Activated T-cell treated with anti-CD3 and anti-CD28 coated beads for 4 hours (primary cell): ENCODE data around the gene KCTD4.
"Not testable (repeated sequence)": the region's sequence is repeated elsewhere in the genome, so short reads cannot be mapped to it uniquely, and the experiment has no call there.

Experiments
- DNase-seq: peaks from one replicate; pipeline ENCODE4 v3.0.0-alpha.2; 2020

KCTD4 gene

DNA sequence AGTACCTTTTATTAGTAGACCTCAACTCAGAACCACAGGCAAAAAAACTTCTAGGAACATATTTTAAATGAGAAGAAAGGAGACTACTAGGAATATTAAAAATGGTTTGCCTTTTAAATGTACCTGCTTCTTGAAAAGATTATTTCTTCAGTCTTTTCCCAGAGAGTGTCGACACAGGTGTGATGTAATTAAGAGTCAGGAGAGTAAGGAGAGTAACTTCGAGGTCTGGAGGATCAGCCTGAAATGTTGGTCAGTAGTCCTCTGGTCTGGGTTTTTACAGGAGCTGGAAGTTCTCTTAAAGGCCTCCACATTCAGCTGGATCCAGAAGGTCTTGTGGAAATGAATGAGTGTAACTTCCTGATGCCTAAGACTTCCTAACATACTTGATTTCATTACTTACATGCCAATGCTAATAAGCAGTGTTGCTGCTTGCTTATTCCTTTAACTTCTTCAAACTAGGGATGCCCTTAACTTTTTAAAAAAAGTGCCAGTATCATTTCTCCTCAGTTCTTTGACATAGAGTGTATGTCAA, at the start of gene KCTD4:
KCTD4 (minus strand) TSS at position 345 of the 532 bp plus-strand sequence. CDS start 6,478 bp downstream, outside the sequence.
- no peak for DNase-seq

DNA sequence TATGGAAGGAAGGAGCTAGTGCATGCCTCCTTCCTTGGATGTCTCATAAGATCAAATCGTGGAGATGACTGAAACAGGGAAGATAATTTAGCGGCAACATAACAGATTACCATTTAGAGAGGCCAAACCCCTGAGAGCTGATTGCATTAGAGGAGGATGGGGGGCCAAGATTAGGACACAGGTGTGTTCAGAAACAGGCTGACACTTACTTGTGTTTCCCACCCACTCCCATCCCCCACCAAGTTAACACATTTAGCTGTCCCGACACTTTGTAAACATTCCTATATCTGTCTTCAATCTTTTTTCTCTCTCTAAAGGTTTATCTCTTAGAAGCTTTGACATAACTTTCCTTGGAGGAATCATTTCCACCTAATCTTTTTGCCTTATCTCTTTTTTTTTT, 48.8 kb upstream of the KCTD4 start:
- DNase-seq: no peak

DNA sequence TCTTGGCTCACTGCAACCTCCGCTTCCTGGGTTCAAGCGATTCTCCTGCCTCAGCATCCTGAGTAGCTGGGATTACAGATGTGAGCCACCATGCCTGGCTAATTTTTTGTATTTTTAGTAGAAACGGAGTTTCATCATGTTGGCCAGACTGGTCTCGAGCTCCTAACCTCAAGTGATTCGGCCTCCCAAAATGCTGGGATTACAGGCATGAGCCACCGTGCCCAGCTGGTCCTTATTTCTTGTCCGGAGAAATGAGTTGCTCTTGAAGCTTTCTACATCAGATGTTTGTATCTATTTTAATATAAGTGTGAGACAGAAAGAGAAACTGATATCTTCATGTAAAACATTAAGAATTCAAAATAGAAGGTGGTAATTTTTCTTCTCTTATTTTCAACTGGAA, 43.9 kb upstream of the KCTD4 start:
- not testable (repeated sequence) for DNase-seq

DNA sequence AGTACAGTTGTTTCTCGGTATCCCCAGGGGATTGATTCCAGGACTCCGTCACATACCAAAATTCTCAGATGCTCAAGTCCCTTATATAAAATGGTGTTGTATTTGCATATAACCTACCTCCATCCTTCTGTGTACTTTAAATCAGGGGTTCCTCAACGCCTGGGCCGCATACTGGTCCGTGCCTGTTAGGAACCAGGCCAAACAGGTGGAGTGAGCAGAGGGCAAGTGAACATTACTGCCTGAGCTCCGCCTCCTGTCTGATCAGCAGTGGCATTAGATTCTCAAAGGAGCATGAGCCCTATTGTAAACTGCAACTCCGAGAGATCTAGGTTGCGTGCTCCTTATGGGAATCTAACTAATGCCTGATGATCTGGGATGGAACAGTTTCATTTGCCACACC, 42.2 kb upstream of the KCTD4 start:
- DNase-seq: no peak

DNA sequence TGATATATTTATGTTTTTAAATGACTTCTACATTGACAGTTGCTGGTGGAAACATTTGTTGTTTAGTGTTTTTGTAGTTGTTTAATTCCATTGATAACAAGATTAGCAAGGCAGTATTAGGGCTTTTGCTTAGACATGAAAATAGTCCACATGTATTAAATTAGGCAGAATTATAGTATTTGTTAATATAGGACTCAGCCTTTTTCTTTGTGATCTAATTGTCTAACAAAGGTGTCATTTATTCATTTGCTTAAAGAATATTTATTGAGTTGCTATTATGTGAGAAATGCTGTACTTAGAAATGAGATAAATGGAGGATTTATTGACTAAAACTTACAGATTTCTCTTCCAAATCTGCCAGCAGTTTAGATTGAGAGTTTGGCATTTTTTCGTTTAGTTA, 41.7 kb upstream of the KCTD4 start:
- DNase-seq: no peak

DNA sequence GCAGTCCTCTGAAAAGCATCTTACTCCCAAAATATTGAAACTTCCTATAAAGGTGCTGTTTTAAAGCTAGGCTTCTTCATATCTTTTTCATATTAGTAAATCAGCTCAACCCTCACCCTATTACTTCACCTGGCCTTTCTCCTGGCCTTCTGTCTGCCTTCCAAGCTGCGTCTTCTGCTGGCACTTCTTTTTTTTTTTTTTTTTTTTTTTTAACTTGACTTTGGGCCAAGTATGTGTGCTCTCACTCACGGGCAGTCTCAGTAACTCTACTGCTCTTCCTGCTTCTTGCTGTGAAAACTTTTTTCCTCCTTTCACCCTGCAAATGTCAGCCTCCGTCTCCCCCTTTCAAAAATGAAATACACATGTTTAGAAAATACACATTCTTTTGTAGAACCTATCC, 41.2 kb upstream of the KCTD4 start:
- no peak for DNase-seq

DNA sequence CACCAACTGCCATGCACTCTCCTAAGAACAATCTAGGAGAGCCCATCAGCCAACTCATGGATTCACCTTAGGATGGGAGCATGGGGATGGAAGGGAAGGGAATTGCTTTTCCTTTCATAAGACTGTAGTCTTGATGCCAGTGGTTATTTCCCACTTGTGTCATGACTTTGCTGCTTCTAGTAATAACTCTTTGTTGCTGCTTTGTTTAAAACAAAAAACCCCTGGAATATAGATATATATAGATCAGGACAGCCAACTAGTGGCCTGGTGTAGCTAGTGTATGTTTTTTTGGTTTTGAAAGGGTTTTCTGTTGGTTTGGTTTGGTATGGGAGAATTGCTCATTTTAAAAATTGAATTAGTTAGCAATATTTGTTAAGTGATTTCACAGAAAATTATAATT, 39.3 kb upstream of the KCTD4 start:
- DNase-seq: no peak

DNA sequence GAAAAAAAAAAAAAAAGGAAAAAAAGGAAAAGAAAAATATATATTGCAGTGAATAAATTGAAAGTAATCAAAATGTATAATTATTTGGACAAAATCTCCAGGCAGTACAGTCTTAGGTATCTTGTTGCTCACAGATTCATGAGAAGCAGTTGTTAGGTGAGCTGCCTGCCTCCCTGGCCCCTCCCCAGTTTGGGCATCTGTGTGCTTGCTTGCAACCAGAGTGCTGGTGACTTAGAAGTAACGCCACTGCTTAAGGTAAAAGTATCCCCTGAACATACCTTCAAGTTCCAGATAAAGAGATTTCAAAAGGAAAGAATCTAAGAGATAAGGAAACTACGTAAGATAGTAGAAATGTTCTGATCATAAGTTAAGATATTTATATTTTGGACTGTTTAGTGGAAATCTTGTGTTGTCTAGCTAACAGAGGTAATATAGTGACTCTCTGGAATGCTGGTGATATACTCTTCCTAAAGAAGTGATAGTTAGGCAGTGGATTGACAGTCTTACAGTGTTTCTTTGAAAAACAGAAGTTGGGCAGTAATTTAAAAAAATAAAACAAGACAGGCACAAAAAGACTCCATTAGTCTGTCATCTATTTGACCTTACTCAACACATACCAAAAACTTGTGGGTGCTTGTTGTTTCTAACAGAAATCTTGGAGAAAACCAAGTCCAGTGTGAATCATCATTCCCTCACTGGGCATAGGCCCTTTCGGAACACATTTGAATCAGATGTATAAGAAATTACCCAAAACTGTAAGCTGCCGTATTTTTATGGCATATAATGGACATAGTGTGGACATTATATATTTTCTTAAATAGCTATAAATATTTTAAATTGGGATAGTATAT, 38.3 kb upstream of the KCTD4 start:
- DNase-seq: no peak

DNA sequence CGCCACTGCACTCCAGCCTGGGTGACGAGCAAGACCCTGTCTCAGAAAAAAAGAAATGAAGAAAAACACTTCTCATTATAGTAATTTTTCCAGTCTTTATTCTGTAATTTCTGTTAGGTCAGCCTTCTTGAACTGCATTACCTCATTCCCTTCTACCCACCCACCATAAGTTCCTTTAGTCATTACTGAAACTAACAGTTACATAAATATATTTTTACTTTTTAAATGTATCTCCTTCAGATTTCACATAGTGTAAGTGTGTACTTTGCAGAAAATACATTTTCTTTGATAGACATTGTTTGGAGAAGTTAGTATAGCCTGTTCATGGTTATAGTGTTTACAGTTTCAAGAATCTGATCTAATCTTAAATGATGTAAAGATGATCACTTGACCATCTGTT, 31.7 kb upstream of the KCTD4 start:
- no peak for DNase-seq

DNA sequence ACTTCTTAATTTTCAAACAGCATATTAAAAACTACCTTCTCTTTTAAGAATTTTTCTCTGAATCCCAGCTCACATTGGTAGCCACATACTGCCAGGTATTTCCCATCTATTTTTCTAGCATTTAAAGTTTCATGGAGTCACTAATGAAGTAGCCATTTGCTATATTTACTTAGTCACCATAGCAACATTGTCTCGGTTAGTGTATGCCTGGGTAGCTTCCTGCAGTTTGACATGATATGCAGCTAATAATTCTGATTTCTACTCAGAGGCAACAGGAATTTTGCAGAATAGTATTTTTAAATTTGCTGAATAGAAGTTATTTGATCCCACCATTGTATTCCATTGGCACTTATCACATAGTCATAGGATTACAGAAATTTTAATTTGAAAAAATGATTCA, 30.9 kb upstream of the KCTD4 start:
- DNase-seq: no peak

DNA sequence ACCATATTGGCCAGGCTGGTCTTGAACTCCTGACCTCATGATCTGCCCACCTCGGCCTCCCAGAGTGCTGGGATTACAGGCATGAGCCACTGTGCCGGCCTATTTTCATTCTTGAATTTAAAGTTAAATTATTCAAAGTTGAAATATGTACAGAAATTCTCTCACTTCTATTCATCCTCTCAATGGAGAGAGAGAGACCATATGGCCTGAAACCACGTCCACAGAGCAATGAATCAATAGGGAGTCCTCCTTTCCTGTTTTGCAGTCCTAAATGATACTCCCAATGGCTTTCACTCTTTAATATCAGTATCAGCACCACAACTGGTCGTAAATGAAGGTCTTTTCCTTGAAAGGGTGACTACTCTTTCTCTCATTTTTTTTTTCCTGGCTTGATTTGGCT, 30.5 kb upstream of the KCTD4 start:
- no peak for DNase-seq

DNA sequence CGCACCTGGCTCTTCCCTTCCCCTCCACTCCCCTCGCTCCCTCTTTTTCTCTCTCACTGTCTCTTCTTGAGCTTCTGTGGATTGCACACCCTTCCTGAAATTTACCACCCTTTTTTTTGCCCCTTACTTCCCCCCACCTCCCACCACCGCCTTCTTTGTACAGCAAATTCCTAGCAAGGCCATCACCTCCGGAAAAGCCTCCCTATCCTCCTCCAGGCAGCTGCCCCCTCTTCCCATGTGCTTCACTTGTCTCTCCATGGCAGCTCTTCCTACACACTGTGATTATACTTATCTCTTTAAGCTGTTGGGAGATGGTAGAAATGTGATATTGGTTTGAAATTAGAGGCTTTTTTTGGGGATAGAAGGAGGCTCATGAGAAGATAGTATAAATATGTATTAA, 28.3 kb upstream of the KCTD4 start:
- DNase-seq: no peak

DNA sequence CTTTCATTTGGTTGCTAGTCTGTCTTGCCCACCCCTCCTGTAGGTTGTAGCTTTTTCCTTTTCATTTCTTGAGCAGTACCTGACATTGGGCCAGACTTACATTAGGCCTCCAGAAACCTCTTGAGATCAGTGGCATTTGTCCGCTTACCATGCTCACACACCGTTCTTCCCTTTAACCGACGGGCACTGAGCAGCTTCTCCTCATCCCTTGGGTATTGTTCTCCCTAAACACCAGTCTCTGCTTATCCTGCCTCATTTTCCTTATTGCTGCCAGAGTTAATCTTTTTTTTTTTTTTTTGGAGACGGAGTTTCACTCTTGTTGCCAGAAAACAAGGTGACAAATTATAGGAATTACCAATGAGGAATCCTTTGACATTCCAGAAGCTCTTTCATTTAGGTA, 27.2 kb upstream of the KCTD4 start:
- no peak for DNase-seq

DNA sequence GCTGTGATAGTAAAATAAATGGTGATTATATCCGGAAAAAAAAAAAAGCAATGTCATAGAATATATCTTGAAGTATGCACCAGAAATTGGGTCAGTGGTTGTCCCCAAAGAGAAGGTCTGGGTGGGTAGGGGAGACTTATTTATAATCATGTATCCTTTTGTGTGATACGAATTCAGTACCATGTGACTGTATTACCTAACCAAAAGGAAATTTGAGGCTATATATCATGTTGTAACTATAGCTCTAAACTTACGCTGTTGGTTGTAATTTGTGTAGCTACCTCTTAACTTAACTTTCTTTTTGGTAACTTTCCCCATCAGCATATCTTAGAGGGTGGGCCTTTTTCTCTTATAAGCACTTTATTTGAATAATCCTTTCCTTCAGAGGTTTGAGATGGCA, 25.2 kb upstream of the KCTD4 start:
- no peak for DNase-seq

DNA sequence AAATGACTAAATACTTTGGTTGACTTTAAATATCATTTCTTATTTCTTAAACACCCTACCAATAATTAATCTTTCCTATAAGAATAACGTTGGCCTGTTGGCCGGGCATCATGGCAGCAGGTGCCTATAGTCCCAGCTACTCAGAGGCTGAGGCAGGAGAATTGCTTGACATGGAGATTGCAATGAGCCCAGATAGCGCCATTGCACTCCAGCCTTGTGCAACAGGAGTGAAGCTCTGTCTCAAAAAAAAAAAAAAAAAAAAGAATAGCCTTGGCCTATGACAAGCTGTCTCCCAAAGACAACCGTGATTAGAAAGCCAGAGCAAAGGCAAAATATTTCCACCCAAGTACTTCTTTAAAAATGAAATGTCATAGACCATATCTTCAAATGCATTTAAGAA, 24.5 kb upstream of the KCTD4 start:
- no peak for DNase-seq

DNA sequence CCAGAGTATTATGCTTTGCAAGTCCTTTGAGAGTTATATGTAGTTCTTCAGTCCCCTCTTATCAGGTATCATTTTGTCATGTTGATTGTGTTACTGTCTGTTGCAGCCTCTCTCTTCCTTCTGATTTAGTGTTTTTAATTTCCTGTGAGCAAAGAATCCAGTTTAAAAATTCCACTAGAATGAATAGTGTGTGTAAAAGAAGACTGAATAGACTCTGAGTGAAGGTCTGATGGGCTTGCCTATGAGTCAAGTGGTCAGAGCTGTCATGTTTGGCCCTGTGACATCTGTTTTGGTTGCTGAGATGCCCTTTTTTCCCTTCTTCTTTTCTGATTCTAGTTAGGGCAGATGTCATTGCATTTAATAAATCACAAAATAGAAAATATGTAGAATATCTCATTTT, 23.3 kb upstream of the KCTD4 start:
- DNase-seq: no peak

DNA sequence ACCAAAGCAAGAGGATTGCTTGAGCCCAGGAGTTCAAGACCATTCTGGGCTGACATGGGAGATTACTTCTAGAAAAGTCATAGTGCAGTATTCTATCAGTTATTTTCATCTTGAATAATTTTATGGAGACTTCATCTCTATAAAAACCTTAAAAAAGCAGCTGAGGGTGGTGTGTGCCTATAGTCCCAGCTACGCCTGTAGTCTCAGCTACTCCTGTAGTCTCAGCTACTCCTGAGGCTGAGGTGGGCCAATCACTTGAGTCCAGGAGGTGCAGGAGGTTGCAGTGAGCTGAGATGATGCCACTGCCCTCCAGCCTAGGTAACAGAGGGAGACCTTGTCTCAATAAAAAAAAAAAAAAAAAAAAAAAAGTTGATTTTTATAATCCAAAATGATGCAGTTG, 22.1 kb upstream of the KCTD4 start:
- no peak for DNase-seq

DNA sequence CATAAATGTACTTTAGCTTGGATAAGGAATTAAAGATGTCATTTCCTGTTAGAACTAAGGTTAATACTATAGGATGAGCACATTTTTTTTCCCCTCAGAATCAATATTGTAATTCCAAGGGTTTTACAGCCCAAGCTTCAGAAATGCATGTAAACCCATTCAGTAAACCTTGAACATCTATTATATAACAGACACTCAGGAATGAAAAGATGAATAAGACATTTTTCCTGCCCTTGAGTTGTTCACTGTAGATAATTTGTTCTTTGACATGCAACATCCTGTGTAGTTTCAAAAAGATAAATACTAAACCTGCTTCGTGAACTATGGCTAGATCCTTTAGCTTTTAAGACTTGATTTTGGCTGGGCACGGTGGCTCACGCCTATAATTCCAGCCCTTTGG, 21.7 kb upstream of the KCTD4 start:
- no peak for DNase-seq

DNA sequence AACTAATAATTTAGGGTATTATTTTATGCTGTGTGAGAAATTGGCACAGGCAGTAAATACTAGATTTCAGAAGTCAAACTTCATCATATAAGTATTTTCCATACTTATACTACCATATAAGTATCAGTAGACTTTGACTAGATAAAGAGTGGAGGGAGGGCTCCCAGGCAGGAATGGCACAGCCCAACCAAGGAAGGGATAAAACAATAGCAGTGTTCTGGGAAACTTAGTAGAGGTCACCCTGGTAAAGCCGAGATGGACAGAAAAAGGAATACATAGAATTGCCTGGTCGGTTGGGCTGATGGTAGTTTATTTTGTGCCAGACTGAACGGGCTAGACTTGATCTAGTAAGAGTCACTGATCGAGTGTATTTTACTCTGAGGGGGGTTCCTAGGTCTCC, 19.6 kb upstream of the KCTD4 start:
- no peak for DNase-seq

DNA sequence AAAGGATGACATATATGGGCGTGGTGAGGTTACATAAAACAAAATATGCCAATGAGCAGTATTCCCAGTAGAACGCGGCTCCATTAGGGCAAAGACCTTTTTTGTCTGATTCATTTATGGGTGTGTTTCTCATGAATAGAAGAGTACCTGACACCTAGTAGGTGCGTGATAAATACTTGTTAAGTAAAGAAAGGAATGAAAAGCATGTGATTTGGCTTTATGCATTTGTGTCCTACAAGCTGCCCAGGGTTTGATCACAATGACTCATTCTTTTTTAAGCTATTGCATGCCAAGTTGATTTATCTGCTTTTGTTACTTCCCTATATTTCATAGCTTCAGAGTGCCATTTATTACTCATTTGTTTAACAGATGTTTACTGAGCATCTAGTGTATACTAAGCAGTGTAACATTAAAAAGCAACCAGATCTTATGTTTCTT, 19.1 kb upstream of the KCTD4 start:
- DNase-seq: no peak

DNA sequence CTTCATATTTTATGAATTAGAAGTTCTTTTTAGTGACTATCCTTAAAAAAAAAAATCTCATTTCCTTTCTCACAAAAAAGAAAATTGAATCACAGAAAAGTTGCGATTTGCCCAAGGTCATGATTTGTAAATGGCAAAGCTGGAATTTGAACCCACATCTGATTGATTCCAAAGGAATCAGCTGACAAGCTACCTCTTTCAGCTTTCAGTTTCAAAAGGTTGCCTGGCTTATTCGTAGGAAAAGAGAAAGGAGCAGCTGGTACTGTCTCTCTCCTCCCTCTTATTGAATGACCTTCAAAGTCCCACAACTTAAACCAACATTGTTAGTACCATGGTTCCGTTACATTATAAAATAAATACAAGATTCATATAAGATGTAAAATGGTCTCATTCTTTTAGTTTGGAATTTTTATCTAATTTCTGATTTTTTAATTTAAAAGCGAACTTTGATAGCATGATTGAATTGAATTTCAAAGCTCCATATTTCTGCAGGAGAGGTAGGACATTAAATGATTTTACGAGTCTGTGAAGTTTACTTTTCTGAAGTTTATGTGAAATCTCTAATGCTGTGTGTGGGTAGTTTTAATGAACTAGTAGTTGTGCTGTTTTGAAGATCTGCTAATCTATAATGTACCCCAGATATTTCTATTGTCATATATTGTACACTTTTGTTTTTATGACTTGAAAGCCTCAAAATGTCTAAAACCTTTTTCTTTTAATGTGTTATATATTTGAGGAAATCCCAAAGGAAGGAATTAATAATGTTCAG, 18.5 kb upstream of the KCTD4 start:
- no peak for DNase-seq

DNA sequence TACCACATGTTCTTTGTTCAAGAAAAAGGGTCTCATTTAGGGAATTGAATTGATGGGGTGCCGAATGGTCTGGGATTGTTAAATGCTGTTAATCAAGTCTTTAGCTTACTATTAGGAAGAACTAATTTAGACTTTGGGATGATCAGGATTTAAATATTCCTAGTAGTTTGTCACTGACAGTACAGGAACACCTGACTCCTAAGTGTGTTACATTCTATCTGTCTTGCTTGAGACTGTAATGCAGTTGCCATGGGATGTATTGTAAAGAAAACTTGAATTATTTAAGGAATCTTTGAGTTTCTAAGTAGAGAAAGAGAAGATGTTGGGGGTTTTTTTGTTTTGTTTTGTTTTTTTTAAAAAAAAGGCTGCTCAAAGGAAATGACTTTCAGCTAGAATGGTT, 17.8 kb upstream of the KCTD4 start:
- no peak for DNase-seq

DNA sequence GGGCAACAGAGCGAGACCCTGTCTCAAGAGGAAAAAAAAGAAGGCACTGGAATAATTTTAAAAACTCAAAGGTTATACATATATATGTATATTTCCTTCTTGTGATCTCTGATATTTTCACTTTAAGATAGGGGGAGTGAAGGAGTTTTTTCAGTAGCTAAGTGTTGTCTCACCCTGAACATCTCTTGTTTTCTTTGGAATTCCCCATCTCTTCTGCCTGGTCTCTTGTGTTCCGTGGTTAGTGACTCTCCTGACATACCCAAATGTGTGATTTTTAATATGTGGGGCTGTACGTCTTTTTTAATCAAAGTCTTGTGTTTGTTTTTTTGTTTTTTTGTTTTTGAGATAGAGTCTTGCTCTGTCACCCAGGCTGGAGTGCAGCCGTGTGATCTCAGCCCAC, 15.3 kb upstream of the KCTD4 start:
- DNase-seq: no peak

DNA sequence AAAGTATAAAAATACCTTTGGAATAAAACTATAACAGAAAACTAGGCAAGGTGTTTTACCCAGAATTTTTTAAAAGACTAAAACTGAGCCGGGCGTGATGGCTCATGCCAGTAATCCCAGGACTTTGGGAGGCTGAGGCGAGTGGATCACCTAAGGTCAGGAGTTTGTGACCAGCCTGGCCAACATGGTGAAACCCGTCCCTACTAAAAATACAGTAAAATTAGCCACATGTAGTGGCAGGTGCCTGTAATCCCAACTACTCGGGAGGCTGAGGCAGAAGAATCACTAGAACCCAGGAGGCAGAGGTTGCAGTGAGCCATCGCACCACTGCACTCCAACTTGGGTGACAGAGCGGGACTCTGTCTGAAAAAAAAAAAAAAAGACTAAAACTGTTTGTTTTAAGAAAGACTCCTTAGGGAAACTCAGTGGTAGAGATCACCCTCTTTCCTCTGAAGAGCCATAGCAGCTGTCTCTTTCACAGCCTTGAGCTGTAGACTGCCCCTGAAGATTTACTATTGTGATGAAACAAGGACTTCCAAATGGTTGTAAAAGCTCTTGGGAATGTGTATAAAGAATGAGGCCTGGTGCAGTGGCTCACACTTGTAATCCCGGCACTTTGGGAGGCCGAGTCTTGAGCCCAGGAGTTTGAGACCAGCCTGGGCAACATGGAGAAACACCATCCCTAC, 14.7 kb upstream of the KCTD4 start:
- no peak for DNase-seq
